Omental fat pad (tissue), 4 donors: ENCODE results near the gene GOT1. TPM values are rescaled to one million over a fixed set of nuclear protein-coding genes. Genes with fewer than 3 reads are reported as not detected.

Source experiments
- ATAC-seq: fragments of 150-250 bp; one replicate; pipeline ENCODE4 v1.9.1; 2016; ENCODE audit warnings: mild to moderate bottlenecking, moderate library complexity; ENCODE audit not compliant: low FRiP score
- DNase-seq: peaks from one replicate; pipeline ENCODE4 v3.0.0-alpha.2; 2019; ENCODE audit warnings: low spot score
- total RNA-seq, 4 donors: library from RNA; depleted of rRNA; stranded (reverse); fragments of >200 nt; gene quantifications; one replicate each; pipeline ENCODE4 v1.1.0, GENCODE V29; 2016
- TF ChIP-seq, protein P1 (sequence below), 3 donors: fragments of 450-650 bp; IDR thresholded peaks; one replicate each; pipeline ENCODE4 v1.5.1; 2016 to 2017; ENCODE audit warnings: antibody characterized with exemption in 3 of 3, mild to moderate bottlenecking in 3 of 3, moderate library complexity in 2 of 3

Gene GOT1
- total RNA-seq, 4 donors from 2014 or later, result 10.0 to 18.1 (median 14.5) TPM

DNA sequence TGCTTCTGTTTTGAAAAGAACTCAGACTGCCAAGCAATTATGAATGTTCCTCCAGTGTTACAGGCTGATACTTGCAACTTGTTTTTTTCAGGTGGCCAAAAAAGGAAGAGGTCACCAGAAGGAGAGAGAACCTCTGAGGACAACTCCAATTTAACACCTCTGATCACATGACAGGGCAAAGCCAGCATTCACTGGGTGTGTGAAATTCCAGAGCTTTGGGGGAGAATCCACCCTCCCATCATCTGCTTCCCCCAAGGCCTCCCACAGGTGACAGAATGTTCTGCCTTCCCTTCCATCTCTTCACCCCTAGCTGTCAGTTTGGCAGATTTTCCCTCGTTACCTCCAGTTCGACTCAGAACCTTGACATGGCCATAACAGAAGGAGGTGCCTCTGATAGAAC is 39.1 kb downstream of the GOT1 start:
- DNase-seq (no peak), ATAC-seq (no peak)
- TF ChIP-seq, protein P1, sequence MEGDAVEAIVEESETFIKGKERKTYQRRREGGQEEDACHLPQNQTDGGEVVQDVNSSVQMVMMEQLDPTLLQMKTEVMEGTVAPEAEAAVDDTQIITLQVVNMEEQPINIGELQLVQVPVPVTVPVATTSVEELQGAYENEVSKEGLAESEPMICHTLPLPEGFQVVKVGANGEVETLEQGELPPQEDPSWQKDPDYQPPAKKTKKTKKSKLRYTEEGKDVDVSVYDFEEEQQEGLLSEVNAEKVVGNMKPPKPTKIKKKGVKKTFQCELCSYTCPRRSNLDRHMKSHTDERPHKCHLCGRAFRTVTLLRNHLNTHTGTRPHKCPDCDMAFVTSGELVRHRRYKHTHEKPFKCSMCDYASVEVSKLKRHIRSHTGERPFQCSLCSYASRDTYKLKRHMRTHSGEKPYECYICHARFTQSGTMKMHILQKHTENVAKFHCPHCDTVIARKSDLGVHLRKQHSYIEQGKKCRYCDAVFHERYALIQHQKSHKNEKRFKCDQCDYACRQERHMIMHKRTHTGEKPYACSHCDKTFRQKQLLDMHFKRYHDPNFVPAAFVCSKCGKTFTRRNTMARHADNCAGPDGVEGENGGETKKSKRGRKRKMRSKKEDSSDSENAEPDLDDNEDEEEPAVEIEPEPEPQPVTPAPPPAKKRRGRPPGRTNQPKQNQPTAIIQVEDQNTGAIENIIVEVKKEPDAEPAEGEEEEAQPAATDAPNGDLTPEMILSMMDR (IDR thresholded peaks at IDR 0.05), result no peak

DNA sequence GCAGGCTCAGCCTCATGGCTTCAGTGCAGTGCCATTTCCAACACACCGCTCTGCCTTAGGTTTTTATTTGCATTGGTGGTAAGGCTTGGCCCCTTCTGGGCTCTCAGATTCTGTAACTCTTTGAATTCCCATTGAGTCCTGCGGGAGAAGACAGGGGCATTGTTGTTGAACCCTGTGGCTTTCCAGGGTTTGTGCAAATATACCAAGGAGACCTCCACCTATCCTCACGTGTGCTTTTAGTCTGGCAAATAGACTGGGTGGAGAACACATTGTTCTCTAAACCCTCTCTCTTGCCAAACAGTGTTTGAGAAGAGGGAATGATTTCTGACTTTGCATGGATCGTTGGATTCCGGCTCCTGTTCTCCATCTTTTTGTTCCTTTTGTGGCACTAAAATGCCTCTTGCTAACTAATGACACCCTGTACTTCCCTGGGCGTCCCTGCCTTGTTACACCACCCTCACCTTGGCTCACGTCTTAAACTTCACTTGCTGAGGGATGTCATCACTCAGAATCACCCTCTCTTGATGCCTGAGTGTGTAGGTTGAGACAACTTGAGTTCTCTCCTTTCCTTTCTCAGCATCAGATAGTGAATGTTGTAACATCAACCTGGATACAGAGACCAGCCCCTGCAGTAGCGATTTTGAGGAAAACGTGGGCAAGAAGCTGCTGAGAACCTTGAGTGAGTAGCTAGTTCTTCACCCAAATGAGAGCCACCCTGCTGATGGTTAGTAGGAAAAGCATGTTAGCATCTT is 40.5 kb downstream of the GOT1 start:
- DNase-seq (no peak), ATAC-seq (no peak)
- TF ChIP-seq, protein P1 (IDR thresholded peaks at IDR 0.05), result no peak

DNA sequence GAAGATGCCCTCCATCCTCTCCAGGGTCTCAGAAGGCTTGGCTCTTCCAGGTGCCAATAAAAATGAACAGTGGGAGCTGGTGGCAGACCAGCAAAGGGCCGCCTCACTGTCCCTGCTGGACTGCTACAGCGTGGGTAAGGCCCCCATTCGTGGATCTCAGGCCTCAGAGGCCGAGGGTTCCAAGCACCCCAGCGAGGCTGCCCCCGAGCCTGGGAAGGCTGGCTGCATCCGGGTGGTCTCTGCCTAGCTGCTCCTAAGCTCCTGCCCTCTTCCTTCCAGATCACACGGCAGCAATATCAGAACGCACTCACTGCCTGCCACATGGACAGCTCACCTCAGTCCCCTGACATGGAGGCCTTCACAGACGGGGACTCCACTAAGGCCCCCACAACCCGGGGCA is 42.9 kb downstream of the GOT1 start:
- TF ChIP-seq, protein P1 (IDR thresholded peaks at IDR 0.05), result no peak
- ATAC-seq, result no peak

DNA sequence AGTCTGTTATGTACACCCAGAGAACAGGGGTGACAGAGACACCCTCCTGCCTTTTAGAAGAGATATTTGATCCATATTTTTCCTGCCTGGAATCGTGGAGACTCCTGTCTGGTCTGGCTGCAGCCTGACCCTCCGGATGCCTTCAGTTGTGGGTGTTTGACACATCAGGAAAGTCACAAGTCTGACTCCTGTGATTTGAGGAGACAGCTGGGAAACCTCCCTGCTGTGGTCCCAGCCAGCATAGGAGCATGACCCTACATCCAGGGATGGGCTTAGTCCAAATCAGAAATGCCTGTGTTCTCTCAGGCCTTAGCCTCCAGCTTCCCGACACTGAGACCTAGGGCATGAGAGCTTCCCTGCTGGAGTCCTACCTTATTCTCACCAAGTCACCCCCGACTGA is 43.4 kb downstream of the GOT1 start:
- TF ChIP-seq, protein P1 (IDR thresholded peaks at IDR 0.05), result no peak
- ATAC-seq (no peak), DNase-seq (no peak)

More for the DNA sequence above, 42.9 kb downstream of the GOT1 start:
- DNase-seq, result no peak

DNA sequence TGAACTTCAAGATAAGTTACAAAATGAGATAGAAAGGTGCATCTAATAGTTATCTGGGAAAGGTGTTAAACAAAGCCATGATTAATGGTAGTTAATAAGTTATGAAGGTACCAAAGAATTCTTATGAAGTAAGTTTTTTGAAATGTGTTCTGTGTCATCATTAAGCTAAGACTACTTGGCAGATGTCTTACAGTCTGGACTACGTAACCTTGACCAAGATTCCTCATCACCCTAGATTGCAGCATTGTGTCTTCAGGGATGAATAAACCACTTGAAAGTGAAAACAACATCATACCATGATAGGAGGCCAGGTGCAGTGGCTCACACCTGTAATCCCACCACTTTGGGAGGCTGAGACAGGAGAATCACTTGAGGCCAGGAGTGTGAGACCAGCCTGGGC is 48.2 kb downstream of the GOT1 start:
- no peak for ATAC-seq
- no peak for DNase-seq
- TF ChIP-seq, protein P1 (IDR thresholded peaks at IDR 0.05), result no peak

DNA sequence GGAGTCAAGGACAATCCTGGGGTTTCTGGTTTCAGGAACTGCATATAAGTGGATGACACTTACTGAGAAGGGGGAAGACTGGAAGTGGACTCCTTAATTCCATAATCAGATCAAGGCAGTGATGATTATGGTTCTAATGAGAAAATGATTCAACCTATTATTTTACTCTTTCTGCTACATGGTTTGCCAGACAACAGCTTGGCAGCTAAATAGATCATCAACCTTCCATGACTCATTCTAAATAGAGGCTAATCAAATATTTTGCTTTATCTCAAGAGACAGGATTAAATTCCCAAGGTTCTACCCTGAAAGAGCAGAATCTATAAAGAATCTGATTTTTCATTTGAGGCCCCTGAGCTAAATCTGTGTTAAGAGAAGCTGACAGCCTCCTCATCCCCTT is 55.0 kb downstream of the GOT1 start:
- DNase-seq (no peak), ATAC-seq (no peak)

More for the DNA sequence above, 55.0 kb downstream of the GOT1 start:
- TF ChIP-seq, protein P1 (IDR thresholded peaks at IDR 0.05), result no peak
